ENCODE data around the gene GPC5.

Gene GPC5

DNA sequence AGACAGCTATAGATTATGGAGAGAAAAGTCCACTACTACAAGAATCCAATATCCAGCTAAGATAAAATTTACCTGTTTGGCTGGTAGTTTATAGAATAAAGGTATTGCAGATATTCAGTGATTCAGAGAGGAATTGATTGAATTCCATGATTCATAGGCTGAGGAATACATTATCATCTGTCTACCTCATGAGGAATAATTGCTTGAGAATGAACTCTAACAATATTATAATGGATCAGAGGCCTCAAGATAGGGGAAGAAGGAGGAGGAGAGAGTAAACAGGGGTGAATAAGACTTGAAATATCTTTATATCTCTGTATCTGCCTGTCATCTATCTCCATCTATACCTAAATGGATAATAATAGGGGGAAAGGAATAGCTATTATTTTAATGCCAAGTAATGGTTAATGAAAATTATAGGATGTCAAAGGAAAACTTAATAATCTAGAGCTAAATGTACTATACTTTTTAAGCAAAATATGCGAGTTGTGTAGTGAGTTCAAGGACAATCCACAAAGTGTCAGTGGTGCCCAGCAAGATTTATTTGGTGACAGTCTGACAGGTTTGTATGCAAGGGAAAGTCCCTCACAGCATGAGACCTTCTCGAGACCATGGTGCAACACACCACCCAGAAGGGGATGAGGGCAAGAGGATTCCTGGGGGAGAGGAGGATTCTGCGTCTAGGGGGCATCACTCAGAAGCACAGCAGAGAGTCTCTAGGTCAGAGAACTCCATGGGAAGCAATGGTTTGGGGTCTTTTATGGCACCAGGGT is 224.5 kb downstream of the GPC5 start:
- H3K4me3 ChIP-seq (ENCODE audit: low read depth, low read length) = no peak overlapping the region
- POLR2A ChIA-PET = no interaction called here
- no peaks in the 10 kb centered on the region for H3K36me3 ChIP-seq (ENCODE audit: control insufficient read depth in 2 of 2, insufficient read depth in 1 of 2, low read length in 2 of 2)
- CTCF ChIA-PET = no interaction called here
- H3K4me1 ChIP-seq (ENCODE audit: control insufficient read depth, insufficient read depth, low read length) = no peaks in the 10 kb centered on the region
- TF ChIP-seq ZNF335 (tag by site-specific recombination; conservative IDR thresholded peaks at IDR 0.05) = no peak
- TF ChIP-seq, protein P1, sequence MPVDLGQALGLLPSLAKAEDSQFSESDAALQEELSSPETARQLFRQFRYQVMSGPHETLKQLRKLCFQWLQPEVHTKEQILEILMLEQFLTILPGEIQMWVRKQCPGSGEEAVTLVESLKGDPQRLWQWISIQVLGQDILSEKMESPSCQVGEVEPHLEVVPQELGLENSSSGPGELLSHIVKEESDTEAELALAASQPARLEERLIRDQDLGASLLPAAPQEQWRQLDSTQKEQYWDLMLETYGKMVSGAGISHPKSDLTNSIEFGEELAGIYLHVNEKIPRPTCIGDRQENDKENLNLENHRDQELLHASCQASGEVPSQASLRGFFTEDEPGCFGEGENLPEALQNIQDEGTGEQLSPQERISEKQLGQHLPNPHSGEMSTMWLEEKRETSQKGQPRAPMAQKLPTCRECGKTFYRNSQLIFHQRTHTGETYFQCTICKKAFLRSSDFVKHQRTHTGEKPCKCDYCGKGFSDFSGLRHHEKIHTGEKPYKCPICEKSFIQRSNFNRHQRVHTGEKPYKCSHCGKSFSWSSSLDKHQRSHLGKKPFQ (tag by site-specific recombination; IDR thresholded peaks at IDR 0.05) = no peak
- TF ChIP-seq YY2 (tag by site-specific recombination; IDR thresholded peaks at IDR 0.05) = no peak
- no peak for TF ChIP-seq ZNF140 (tag by site-specific recombination; IDR thresholded peaks at IDR 0.05)
- TF ChIP-seq, protein P2, sequence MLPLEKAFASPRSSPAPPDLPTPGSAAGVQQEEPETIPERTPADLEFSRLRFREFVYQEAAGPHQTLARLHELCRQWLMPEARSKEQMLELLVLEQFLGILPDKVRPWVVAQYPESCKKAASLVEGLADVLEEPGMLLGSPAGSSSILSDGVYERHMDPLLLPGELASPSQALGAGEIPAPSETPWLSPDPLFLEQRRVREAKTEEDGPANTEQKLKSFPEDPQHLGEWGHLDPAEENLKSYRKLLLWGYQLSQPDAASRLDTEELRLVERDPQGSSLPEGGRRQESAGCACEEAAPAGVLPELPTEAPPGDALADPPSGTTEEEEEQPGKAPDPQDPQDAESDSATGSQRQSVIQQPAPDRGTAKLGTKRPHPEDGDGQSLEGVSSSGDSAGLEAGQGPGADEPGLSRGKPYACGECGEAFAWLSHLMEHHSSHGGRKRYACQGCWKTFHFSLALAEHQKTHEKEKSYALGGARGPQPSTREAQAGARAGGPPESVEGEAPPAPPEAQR (tag by site-specific recombination; IDR thresholded peaks at IDR 0.05) = no peak
- TF ChIP-seq, protein P3, sequence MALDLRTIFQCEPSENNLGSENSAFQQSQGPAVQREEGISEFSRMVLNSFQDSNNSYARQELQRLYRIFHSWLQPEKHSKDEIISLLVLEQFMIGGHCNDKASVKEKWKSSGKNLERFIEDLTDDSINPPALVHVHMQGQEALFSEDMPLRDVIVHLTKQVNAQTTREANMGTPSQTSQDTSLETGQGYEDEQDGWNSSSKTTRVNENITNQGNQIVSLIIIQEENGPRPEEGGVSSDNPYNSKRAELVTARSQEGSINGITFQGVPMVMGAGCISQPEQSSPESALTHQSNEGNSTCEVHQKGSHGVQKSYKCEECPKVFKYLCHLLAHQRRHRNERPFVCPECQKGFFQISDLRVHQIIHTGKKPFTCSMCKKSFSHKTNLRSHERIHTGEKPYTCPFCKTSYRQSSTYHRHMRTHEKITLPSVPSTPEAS (tag by site-specific recombination; IDR thresholded peaks at IDR 0.05) = no peak
- TF ChIP-seq ZNF214 (tag by site-specific recombination; IDR thresholded peaks at IDR 0.05; ENCODE audit: borderline replicate concordance) = no peak
- no peak for TF ChIP-seq ZNF670 (tag by site-specific recombination; IDR thresholded peaks at IDR 0.05; ENCODE audit: low read depth)
- TF ChIP-seq, protein P4, sequence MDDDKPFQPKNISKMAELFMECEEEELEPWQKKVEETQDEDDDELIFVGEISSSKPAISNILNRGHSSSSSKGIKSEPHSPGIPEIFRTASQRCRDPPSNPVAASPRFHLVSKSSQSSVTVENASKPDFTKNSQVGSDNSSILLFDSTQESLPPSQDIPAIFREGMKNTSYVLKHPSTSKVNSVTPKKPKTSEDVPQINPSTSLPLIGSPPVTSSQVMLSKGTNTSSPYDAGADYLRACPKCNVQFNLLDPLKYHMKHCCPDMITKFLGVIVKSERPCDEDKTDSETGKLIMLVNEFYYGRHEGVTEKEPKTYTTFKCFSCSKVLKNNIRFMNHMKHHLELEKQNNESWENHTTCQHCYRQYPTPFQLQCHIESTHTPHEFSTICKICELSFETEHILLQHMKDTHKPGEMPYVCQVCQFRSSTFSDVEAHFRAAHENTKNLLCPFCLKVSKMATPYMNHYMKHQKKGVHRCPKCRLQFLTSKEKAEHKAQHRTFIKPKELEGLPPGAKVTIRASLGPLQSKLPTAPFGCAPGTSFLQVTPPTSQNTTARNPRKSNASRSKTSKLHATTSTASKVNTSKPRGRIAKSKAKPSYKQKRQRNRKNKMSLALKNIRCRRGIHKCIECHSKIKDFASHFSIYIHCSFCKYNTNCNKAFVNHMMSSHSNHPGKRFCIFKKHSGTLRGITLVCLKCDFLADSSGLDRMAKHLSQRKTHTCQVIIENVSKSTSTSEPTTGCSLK (tag by site-specific recombination; IDR thresholded peaks at IDR 0.05) = no peak
- TF ChIP-seq, protein P5, sequence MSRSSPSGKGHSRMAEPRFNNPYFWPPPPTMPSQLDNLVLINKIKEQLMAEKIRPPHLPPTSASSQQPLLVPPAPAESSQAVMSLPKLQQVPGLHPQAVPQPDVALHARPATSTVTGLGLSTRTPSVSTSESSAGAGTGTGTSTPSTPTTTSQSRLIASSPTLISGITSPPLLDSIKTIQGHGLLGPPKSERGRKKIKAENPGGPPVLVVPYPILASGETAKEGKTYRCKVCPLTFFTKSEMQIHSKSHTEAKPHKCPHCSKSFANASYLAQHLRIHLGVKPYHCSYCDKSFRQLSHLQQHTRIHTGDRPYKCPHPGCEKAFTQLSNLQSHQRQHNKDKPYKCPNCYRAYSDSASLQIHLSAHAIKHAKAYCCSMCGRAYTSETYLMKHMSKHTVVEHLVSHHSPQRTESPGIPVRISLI (tag by site-specific recombination; IDR thresholded peaks at IDR 0.05) = no peak
- TF ChIP-seq ZNF777 (tag by site-specific recombination; IDR thresholded peaks at IDR 0.05; ENCODE audit: borderline replicate concordance) = no peak
- no peak for TF ChIP-seq YY1 (tag by site-specific recombination; IDR thresholded peaks at IDR 0.05)
- no peak for TF ChIP-seq ZFP41 (tag by site-specific recombination; IDR thresholded peaks at IDR 0.05; ENCODE audit: borderline replicate concordance)
- no peak for TF ChIP-seq ZNF843 (tag by site-specific recombination; IDR thresholded peaks at IDR 0.05)
- no peak for TF ChIP-seq GLIS1 (tag by site-specific recombination; IDR thresholded peaks at IDR 0.05)
- no peak for TF ChIP-seq ZNF155 (tag by site-specific recombination; IDR thresholded peaks at IDR 0.05)
- TF ChIP-seq ZNF341 (tag by site-specific recombination; IDR thresholded peaks at IDR 0.05; ENCODE audit: low read depth) = no peak
- no peak for TF ChIP-seq ZNF37A (tag by site-specific recombination; IDR thresholded peaks at IDR 0.05)
- TF ChIP-seq REPIN1 (tag by site-specific recombination; IDR thresholded peaks at IDR 0.05; ENCODE audit: low read depth) = no peak
- no peaks in the 10 kb centered on the region for H3K9me3 ChIP-seq (ENCODE audit: control insufficient read depth, insufficient read depth, low read depth, low read length)
- H3K27ac ChIP-seq (ENCODE audit: extremely low read depth, low read depth, low read length) = no peak overlapping the region

All from HEK293 (cell line).